Mesothelial cell of epicardium (in vitro differentiated cells): ENCODE measurements around the gene ZNF544. TPM values are rescaled to one million over a fixed set of nuclear protein-coding genes. Genes with fewer than 3 reads are reported as not detected.

Source experiments
- DNase-seq, 2 experiments: peaks; one replicate each; pipeline ENCODE4 v3.0.0; 2021; ENCODE audit warnings: low spot score in 2 of 2; ENCODE audit not compliant: unreplicated experiment in 2 of 2
- H3K27ac Mint-ChIP-seq: 2 replicates; pipeline ENCODE4 v1.8.0; 2021; ENCODE audit warnings: mixed read lengths
- H3K27me3 Mint-ChIP-seq: 2 replicates; pipeline ENCODE4 v1.8.0; 2021; ENCODE audit warnings: low read depth, mixed read lengths
- H3K36me3 Mint-ChIP-seq: 2 replicates; pipeline ENCODE4 v1.8.0; 2021; ENCODE audit warnings: mixed read lengths
- H3K4me1 Mint-ChIP-seq: 2 replicates; pipeline ENCODE4 v1.8.0; 2021; ENCODE audit warnings: mixed read lengths
- H3K4me3 Mint-ChIP-seq: 2 replicates; pipeline ENCODE4 v1.8.0; 2021; ENCODE audit warnings: mild to moderate bottlenecking, moderate library complexity, mixed read lengths
- H3K9me3 Mint-ChIP-seq: 2 replicates; pipeline ENCODE4 v1.8.0; 2021; ENCODE audit warnings: mixed read lengths
- CTCF ChIP-seq: fragments of 200-600 bp; sonication (generic); IDR thresholded peaks from one replicate; pipeline ENCODE4 v1.5.0; 2021; ENCODE audit warnings: antibody characterized with exemption; ENCODE audit not compliant: unreplicated experiment
- total RNA-seq: library from RNA; stranded (reverse); gene quantifications from 3 replicates; pipeline ENCODE4 v1.2.1, GENCODE V29; 2021

Gene ZNF544
- total RNA-seq, 1 donor from 2014 or later = 63.3 TPM

- peaks cover 54% of the 10 kb centered on the region for H3K9me3 Mint-ChIP-seq
These were observed 32.9 kb downstream of the ZNF544 start for GRCh38 chr19:58261600-58261967.

GRCh38 chr19:58261968-58262921 lies 33.5 kb downstream of the ZNF544 start:
- Mint-ChIP-seq H3K36me3 (peaks cover 84% of the 10 kb centered on the region), H3K27ac (no peak overlapping the region), H3K9me3 (peaks cover 56% of the 10 kb centered on the region), H3K27me3 (no peaks in the 10 kb centered on the region), H3K4me1 (no peaks in the 10 kb centered on the region), H3K4me3 (no peak overlapping the region)
- no peak for TF ChIP-seq CTCF
- no peak for DNase-seq

More at GRCh38 chr19:58261600-58261967, 32.9 kb downstream of the ZNF544 start:
- no peak overlapping the region for H3K4me3 Mint-ChIP-seq
- H3K4me1 Mint-ChIP-seq = no peaks in the 10 kb centered on the region
- no peak for DNase-seq
- H3K27ac Mint-ChIP-seq = no peak overlapping the region
- TF ChIP-seq CTCF = no peak
- peaks cover 86% of the 10 kb centered on the region for H3K36me3 Mint-ChIP-seq
- no peaks in the 10 kb centered on the region for H3K27me3 Mint-ChIP-seq

GRCh38 chr19:58262922-58263296 lies 34.2 kb downstream of the ZNF544 start:
- no peaks in the 10 kb centered on the region for H3K4me1 Mint-ChIP-seq
- H3K4me3 Mint-ChIP-seq = no peak overlapping the region
- TF ChIP-seq CTCF = no peak
- no peaks in the 10 kb centered on the region for H3K27me3 Mint-ChIP-seq
- DNase-seq = no peak
- H3K36me3 Mint-ChIP-seq = peaks cover 78% of the 10 kb centered on the region
- peaks cover 49% of the 10 kb centered on the region for H3K9me3 Mint-ChIP-seq
- no peak overlapping the region for H3K27ac Mint-ChIP-seq

GRCh38 chr19:58265100-58265499 lies 36.4 kb downstream of the ZNF544 start:
- no peaks in the 10 kb centered on the region for H3K27me3 Mint-ChIP-seq

GRCh38 chr19:58268344-58268743 lies 39.6 kb downstream of the ZNF544 start:
- no peak for TF ChIP-seq CTCF
- H3K9me3 Mint-ChIP-seq = peaks cover 31% of the 10 kb centered on the region
- H3K36me3 Mint-ChIP-seq = peaks cover 65% of the 10 kb centered on the region
- no peaks in the 10 kb centered on the region for H3K27me3 Mint-ChIP-seq
- no peak overlapping the region for H3K27ac Mint-ChIP-seq
- H3K4me1 Mint-ChIP-seq = no peaks in the 10 kb centered on the region
- DNase-seq = no peak
- H3K4me3 Mint-ChIP-seq = no peak overlapping the region

More at GRCh38 chr19:58265100-58265499, 36.4 kb downstream of the ZNF544 start:
- peaks cover 42% of the 10 kb centered on the region for H3K9me3 Mint-ChIP-seq
- TF ChIP-seq CTCF = no peak
- no peak overlapping the region for H3K4me3 Mint-ChIP-seq
- no peak overlapping the region for H3K27ac Mint-ChIP-seq
- DNase-seq = no peak
- no peaks in the 10 kb centered on the region for H3K4me1 Mint-ChIP-seq
- H3K36me3 Mint-ChIP-seq = peaks cover 67% of the 10 kb centered on the region
